Omental fat pad (tissue), 4 donors: ENCODE results near the gene SMARCD3. TPM values are rescaled to one million over a fixed set of nuclear protein-coding genes. Genes with fewer than 3 reads are reported as not detected.
A peak's percentile ranks its signal among the peaks of the same experiment; 100 is the strongest.

Experiments used
- ATAC-seq: fragments of 150-250 bp; one replicate; pipeline ENCODE4 v1.9.1; 2016; ENCODE audit warnings: mild to moderate bottlenecking, moderate library complexity; ENCODE audit not compliant: low FRiP score
- DNase-seq: peaks from one replicate; pipeline ENCODE4 v3.0.0-alpha.2; 2019; ENCODE audit warnings: low spot score
- CTCF ChIP-seq, 3 donors: fragments of 450-650 bp; IDR thresholded peaks; one replicate each; pipeline ENCODE4 v1.5.1; 2016 to 2017; ENCODE audit warnings: antibody characterized with exemption in 3 of 3, mild to moderate bottlenecking in 3 of 3, moderate library complexity in 2 of 3
- total RNA-seq, 4 donors: library from RNA; depleted of rRNA; stranded (reverse); fragments of >200 nt; gene quantifications; one replicate each; pipeline ENCODE4 v1.1.0, GENCODE V29; 2016

The SMARCD3 gene
- 10 to 100 TPM; 19.7 to 57.5 (median 31.2) TPM for total RNA-seq

DNA sequence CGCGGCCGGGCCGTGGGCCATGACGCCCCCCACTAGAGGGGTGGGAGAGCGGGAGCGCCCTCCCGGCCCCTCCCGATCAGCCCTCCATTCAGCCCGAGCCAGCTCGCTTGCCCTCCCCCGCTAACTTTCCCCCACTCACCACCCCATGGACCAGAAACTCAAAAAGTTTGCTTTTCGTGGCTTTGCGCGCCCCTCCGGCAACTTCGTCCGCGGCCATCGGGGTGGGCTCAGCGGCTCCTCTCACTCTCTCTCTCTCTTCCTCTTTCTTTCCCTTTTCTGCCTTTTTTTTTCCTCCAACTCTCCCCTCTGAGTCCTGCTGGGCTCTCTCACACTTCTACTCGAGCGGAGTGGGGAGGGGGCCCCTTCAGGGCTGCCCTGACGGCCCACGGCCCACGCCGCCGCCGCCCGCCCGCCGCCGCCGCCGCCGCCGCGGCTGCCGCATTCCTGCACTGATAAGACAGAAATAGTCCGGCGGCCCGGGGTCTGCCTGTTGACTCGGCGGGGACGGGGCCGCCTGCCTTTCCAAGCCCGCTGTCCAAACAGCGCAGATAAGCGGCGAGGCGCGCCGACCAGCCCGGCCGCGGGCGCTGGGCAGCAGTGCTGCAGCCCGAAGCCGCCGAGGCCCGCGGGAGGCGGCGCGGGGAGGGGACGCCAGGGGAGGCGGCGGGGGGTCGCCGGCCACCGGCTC, at the start of gene SMARCD3:
Gene SMARCD3, minus strand, starts transcription at position 349 of the 688 bp plus-strand sequence. Its CDS starts 132 bp downstream, at position 217.
- no peak for DNase-seq
- ATAC-seq = peak; percentile 50
- TF ChIP-seq CTCF (IDR thresholded peaks at IDR 0.05) = no peak

DNA sequence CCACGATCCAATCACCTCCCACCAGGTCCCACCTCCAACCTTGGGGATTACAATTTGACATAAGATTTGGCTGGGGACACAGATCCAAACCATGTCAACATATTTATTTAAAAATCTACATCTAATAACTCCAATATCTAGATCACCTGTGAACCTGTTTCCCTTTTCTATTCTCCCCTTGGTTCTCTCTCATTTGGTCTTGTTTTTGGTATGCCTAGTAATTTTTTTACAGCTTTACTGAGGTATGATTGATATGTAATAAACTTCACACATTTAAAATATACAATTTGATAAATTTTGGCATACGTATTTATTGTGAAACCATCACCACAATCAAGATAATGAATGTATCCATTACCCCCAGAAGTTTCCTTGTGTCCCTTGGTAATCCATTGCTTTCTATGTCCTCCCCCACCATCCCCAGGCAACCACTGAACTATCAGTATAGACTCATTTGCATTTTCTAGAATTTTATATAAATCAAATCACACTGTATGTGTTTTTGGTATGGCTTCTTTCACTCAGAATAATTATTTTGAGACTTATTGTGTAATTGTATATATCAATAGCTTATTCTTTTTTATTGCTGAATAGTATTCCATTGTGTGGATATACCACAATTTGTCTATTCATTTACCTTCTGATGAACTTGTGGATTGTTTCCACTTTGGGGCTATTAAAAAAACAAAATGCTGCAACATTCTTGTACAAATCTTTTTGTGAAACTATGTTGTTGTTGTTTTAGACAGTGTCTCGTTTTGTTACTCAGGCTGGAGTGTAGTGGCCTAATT, 47.9 kb upstream of the SMARCD3 start:
- DNase-seq (no peak), ATAC-seq (no peak)
- TF ChIP-seq CTCF (IDR thresholded peaks at IDR 0.05) = no peak

DNA sequence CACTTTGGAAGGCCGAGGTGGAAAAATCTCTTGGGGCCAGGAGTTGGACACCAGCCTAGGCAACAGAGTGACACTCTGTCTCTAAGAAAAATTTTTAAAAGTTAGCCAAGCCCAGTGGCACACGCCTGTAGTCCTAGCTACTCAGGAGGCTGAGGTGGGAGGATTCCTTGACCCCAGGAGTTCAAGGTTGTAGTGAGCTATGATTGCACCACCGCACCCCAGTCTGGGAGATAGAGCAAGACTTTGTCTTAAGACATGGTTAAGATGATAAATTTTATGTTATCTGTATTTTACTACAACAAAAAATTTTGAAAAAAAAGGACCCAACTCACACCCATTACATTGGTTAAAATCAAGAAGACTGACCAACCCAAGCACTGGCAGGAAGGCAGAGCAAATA, 44.4 kb upstream of the SMARCD3 start:
- ATAC-seq = no peak
- no peak for DNase-seq
- TF ChIP-seq CTCF (IDR thresholded peaks at IDR 0.05) = no peak

DNA sequence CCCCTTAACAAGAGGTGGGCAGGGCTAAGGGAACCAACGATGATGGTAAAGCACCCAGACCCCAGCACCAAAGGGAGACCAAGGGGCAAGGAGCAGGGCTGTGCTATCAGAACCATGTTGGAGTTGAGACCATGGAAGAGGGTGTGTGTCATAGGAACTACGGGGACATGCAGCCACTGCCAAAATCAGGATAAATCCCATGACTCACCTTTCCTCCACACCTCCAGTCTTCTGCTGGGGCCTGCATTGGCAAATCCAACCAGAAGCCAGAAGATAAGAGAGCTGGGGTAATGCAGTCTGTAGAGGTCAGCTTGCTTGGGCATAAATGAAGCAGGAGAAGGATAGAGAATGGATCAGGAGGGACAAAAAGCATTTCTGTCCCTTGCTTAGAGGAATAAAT, 42.7 kb upstream of the SMARCD3 start:
- no peak for ATAC-seq
- no peak for TF ChIP-seq CTCF (IDR thresholded peaks at IDR 0.05)
- no peak for DNase-seq

- no peak for DNase-seq
- ATAC-seq = no peak
- no peak for TF ChIP-seq CTCF (IDR thresholded peaks at IDR 0.05)
Observed at GRCh38 chr7:151290355-151290760, 41.9 kb upstream of the SMARCD3 start.

DNA sequence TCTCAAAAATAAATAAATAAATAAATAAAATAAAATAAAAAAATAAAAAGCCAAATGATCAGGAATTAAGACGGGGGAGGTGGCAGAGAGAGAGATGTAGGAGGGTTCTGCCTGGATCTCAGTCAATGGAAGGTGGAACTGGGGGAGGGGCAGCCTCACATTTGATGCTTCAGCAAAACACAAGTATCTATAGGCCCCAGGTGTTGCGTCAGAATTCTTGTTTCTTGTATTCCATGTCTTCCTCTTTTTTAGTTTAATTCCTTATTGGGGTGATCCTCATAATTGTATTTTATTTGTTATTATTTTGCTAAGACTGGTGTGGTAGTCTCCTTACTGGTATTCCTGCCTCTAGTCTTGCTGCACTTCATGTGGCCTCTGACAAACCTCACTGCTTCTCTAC, 41.4 kb upstream of the SMARCD3 start:
- ATAC-seq (no peak), DNase-seq (no peak)
- TF ChIP-seq CTCF (IDR thresholded peaks at IDR 0.05) = no peak

- no peak for ATAC-seq
- no peak for TF ChIP-seq CTCF (IDR thresholded peaks at IDR 0.05)
Observed at GRCh38 chr7:151286148-151286547, 37.7 kb upstream of the SMARCD3 start.

More at GRCh38 chr7:151286148-151286547, 37.7 kb upstream of the SMARCD3 start:
- DNase-seq = no peak
